NCI-H2081 treated with DMSO at 0.1 percent for 48 hours (cell line): ENCODE measurements around the gene CDC6.
A peak's percentile ranks its signal among the peaks of the same experiment; 100 is the strongest.

Experiments used
- DNase-seq: peaks from one replicate; lab custom pipeline; 2025; lab: John Stamatoyannopoulos, UW

Gene CDC6

GRCh38 chr17:40340880-40341807 is 53.5 kb downstream of the CDC6 start:
- DNase-seq = no peak

- DNase-seq = no peak
Observed at GRCh38 chr17:40341808-40342503, 54.3 kb downstream of the CDC6 start.

- no peak for DNase-seq
Observed at GRCh38 chr17:40342504-40343218, 55.0 kb downstream of the CDC6 start.

GRCh38 chr17:40343219-40344119 is 55.8 kb downstream of the CDC6 start:
- no peak for DNase-seq

DNA sequence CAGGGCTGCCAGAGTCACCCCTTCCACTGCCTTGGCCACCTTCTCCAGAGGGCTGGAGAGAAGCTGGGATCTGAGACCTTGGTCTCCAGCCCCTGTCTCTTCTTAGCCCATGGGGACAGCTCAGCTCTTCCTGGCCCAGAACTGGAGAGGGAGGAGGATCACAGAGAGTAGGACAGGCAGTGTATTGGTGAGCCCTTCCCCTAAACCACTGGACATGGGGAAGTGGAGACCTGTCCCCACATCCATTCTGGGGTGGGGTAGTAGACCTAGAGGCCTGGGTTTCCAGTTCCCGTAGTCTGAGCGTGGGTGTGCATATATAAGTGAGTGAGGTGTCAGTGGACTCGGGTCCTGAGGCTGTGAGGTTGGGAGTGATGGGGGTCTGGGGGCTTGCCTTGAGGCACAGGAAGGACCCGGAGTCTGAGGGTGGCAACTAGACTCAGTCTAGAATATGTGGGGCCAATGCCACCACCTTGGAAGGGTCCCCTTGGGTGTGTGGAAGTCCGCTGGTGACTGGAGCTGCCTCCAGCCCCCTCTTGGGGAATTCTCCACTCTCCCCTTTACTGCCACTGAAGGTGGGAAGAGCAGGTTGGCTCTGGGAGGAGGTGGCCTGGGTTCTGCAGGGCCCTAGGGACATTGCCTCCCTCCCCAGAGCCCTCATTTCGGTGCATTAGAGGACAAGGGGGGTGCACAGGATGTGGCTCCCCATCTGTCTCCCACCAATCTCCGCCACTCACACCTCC is 56.9 kb downstream of the CDC6 start:
- no peak for DNase-seq

DNA sequence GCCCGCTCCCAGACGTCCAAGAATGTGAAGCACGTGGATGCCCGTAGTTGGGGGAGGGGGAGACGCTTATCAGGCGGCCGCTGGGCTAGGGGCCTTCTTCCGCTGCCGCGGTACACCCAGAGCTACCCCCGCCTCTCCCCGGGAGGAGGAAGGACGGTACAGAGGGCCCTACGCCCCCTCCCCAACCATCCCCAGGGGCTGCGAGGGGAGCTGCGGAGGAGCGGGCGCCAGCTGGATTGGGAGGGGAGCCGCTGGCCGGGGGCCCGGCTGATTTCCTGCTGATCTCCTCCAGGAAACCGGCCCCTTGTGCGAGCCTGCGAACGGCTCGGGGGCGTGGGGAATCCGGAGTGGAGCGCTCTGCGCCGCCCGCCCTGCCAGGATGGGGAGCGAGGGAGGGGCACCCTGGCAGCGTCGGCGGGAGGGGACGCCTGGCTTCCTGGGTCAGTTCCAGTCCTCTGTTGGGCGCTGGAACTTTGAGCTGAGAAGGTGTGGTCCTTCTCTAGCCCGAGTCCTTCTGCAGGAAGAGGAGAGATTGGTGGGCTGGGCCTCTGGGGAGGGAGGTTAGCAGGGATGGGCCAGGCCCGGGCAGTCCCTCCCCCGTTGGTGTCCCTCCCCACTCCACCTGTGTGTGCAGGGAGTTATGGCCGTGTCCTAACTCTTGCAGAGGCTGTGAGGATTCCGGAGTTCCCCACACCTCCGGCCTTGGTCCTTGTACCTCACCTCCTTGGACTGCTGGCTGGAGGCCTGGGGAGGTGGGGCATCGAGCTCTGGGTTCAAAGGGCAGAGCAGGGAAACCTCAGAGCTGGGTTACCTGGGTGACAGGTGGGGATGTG is 57.7 kb downstream of the CDC6 start:
- DNase-seq = no peak

DNA sequence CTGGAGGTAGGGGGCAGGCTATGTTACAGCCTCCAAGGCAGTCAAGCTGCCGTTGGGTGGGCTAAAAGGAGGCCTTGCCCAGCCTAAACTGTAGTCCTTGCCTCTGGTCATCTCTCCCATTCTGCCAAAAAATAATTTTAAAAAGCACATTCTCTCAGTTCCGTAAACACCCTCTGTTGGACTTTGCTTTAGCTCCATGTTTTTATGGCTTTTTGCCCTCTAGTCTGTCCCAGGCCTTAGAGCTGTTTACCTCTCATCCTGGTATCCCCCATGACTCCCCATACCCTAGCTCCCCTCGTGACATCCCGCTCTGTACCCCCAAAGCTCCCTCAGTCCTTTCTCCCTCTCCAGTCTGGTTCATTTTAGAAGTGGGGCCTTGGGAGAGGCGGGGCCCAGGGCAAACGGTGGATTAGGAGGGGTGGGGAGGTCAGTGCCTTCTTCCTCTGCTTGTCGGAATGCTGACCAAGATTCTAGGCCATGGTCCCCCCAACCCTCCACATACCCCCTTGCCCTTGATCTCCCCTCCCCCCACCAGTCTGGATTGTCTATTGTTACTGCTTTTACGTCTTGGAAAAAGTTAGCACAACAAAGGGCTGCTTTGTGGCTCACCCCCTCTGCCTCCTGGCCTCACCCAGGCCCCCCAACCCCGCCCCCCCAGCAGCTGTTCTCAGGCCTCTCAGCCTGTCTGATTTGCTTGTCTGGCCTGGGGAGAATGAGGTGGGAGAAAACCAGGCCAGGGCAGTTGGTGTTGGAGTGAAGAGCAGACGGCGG is 58.5 kb downstream of the CDC6 start:
- no peak for DNase-seq

GRCh38 chr17:40346765-40347158 is 59.1 kb downstream of the CDC6 start:
- DNase-seq = no peak

GRCh38 chr17:40347319-40348135 is 59.8 kb downstream of the CDC6 start:
- DNase-seq = no peak

GRCh38 chr17:40348136-40348504 is 60.4 kb downstream of the CDC6 start:
- DNase-seq = no peak

GRCh38 chr17:40348562-40349476 is 61.1 kb downstream of the CDC6 start:
- peak; percentile 50 for DNase-seq

- DNase-seq = no peak
Observed at GRCh38 chr17:40349477-40349894, 61.8 kb downstream of the CDC6 start.

DNA sequence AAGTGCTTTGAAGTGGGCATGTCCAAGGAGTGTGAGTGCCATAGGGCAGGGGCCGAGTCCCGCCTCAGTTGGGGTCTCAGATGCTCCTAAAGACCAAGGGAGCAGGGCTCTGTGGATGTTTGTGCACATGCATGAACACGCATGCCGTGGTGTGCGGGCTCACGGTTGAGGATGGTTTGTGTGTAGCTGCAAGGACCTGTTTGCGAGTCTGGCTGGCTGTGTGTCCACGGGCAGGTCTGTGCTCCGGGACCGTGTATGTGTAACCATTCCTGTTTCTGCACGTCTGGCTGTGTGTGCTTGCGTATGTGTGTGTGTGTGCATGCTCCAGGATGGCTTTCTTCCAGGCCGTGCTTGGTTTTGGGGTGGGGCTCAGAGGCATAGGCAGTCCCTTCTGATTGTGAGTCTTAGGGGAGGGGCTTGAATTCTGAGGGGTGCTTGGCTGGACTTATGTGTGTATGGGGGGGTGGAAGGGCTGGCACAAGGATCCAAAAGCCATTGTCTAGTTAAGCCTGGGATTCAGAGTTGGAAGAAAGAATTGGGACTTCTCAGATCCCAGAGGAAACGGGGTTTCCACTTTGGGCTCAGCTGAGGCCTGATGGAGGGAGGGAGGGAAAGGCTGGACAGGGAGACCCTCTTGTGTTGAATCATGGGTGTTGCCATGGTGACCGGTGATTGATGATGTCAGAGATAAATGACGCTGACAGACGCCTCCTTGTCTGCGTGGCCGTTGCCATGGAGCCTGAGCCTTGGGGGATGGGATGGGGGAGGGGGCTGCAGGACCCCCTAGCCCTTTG is 62.4 kb downstream of the CDC6 start:
- DNase-seq = no peak

DNA sequence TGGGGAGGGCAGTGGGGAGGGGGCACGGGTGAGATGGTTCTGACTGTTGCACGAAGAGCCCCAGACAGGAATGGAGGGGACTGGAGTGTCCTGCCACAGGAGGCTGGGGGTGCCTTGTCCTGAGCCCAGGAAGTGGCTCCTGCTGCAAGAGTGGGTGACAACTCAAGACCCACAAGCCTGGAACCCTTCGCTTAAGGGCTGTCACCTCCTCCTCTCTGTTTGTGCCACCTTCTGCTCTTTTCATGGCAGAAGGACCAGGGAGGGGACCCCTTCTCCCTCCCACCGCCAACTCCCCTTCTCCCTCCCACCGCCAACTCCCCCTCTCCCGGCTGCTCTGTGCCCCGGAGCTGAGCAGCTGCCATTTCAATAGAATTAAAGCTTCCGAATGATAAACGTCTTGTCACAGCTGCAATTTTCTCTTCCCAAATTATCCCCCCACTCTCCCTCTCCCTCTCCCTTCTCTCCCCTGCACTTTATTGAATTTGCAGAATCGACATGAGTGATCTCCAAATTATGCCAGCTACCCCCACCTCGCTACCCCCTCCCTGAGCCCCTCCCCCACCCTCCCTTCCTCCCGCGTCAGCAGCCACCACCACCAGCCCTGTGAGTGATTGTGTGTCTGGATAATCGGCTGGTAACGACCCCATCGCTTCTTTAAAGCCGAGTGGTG is 63.1 kb downstream of the CDC6 start:
- peak; percentile 87 for DNase-seq

DNA sequence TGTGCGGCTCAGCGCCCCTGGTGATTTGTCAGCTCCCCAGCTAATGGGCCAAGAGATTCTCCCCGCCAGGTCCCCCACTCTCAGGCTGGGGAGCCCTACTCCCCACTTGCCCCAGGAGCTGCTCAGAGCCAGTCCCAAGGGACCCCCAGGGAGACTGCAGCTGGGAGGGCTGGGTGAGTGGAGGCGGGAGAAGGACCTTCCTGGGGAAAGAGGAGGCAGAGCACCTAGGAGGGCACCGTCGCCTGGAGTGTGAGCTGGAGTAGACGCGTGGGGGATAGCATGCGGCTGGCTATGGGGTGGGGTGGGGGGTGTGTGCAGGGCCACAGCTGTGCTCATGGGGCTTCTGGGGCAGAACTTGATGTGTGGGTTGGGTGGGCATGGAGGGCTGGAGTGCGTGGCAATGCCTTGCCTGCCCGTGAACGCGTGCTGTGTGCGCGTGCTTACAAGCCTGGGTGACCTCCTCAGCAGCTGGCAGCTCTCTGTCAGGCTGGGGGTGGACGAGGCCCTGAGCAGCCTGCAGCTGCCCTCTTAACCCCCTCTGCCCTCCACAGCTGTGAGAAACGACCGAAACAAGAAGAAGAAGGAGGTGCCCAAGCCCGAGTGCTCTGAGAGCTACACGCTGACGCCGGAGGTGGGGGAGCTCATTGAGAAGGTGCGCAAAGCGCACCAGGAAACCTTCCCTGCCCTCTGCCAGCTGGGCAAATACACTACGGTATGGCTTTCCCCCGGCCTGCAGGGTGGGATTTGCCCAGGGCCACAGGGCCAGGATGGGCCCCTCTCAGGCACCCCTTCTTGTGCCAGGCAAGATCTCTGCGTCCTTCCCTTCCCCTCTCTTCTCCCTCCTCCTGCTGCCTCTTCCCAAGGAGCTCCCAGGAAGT is 63.9 kb downstream of the CDC6 start:
- DNase-seq = no peak
